ENCODE measurements around the gene SSBP3. TPM values are rescaled to one million over a fixed set of nuclear protein-coding genes. Genes with fewer than 3 reads are reported as not detected.

SSBP3 gene
- total RNA-seq, 3 donors from 2014 or later (not counting 1 experiment from before 2014, with no cell fraction given) = 162 to 224 (median 164) TPM

- DNase-seq = no peak
- Histone ChIP-seq H3K4me3 (ENCODE audit: low read length) (no peak overlapping the region), H3K4me1 (ENCODE audit: control insufficient read depth, insufficient read depth, low read length) (peaks cover 11% of the 10 kb centered on the region), H3K36me3 (ENCODE audit: control insufficient read depth, insufficient read depth, low read length) (no peaks in the 10 kb centered on the region), H3K27ac (ENCODE audit: low read length) (no peak overlapping the region), H3K9me3 (ENCODE audit: control insufficient read depth, insufficient read depth, low read length) (no peaks in the 10 kb centered on the region), H3K27me3 (ENCODE audit: control insufficient read depth, insufficient read depth, low read length) (no peaks in the 10 kb centered on the region)
- peaks cover 56 to 74% of the 10 kb centered on the region in 2 donors for H3K4me1 Mint-ChIP-seq
- H3K9me3 Mint-ChIP-seq = no peaks in the 10 kb centered on the region
- ATAC-seq = no peak
- no peaks in the 10 kb centered on the region for H3K36me3 Mint-ChIP-seq
- no peak overlapping the region for H3K4me3 Mint-ChIP-seq
- H3K27me3 Mint-ChIP-seq (ENCODE audit: low read depth in 2 of 2) = no peaks in the 10 kb centered on the region
- 92% methylated on average over 10 of the region's 10 CpGs for WGBS (ENCODE audit: insufficient coverage)
- TF ChIP-seq, protein P1, sequence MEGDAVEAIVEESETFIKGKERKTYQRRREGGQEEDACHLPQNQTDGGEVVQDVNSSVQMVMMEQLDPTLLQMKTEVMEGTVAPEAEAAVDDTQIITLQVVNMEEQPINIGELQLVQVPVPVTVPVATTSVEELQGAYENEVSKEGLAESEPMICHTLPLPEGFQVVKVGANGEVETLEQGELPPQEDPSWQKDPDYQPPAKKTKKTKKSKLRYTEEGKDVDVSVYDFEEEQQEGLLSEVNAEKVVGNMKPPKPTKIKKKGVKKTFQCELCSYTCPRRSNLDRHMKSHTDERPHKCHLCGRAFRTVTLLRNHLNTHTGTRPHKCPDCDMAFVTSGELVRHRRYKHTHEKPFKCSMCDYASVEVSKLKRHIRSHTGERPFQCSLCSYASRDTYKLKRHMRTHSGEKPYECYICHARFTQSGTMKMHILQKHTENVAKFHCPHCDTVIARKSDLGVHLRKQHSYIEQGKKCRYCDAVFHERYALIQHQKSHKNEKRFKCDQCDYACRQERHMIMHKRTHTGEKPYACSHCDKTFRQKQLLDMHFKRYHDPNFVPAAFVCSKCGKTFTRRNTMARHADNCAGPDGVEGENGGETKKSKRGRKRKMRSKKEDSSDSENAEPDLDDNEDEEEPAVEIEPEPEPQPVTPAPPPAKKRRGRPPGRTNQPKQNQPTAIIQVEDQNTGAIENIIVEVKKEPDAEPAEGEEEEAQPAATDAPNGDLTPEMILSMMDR (IDR thresholded peaks at IDR 0.05) = no peak
- H3K27ac Mint-ChIP-seq = peak overlapping the region; percentile 64 to 66
- intact Hi-C loops (cut with micrococcal nuclease) = no loop called here
Measured at GRCh38 chr1:54260810-54261209, 145.4 kb downstream of the SSBP3 start.

DNA sequence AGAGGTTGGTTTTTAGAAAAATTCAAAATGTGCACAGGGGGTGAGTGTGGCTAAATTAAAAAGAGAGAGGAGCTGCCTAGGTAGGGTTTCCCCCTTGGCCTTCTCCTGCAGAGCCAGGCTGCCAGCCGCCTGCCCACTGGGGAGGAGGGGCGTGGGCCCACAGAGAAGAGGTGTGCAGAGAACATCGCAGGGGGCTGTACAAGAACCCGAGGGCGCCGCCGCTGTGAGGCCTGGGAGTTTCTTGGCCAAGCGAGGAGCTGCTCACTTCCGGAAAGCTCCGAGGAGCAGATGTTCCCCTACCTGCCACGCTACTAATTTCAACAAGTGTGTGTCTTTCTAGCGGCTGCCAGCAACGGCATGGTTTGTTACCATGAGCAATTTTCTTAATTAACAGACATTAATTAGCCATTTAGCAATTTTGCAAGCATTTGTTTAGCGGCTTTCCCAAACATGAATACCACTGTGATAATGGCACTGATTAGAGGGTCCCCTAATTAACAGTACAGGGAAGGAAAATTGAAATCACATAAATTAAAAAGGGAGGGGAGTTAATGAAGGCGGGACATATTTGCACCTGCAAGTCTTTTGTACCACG, 146.6 kb downstream of the SSBP3 start:
- H3K27ac ChIP-seq (ENCODE audit: low read length) = no peak overlapping the region

GRCh38 chr1:54257876-54258275, 148.3 kb downstream of the SSBP3 start:
- TF ChIP-seq, protein P1 (IDR thresholded peaks at IDR 0.05) = no peak
- peaks cover 3% of the 10 kb centered on the region for H3K4me1 ChIP-seq (ENCODE audit: control insufficient read depth, insufficient read depth, low read length)
- ATAC-seq = no peak
- no peak overlapping the region for H3K4me3 ChIP-seq (ENCODE audit: low read length)
- H3K36me3 Mint-ChIP-seq = no peaks in the 10 kb centered on the region
- WGBS (ENCODE audit: insufficient coverage) = 98% methylated on average over 23 of the region's 23 CpGs
- peaks cover under 1% of the 10 kb centered on the region for H3K36me3 ChIP-seq (ENCODE audit: control insufficient read depth, insufficient read depth, low read length)
- peaks cover 49 to 61% of the 10 kb centered on the region in 2 donors for H3K4me1 Mint-ChIP-seq
- no peak overlapping the region for H3K4me3 Mint-ChIP-seq
- no peaks in the 10 kb centered on the region for H3K27me3 Mint-ChIP-seq (ENCODE audit: low read depth in 2 of 2)
- intact Hi-C loops (cut with micrococcal nuclease) = no loop called here
- H3K9me3 ChIP-seq (ENCODE audit: control insufficient read depth, insufficient read depth, low read length) = no peaks in the 10 kb centered on the region
- peak overlapping the region; percentile 27 to 34 for H3K27ac Mint-ChIP-seq
- DNase-seq = no peak
- H3K27me3 ChIP-seq (ENCODE audit: control insufficient read depth, insufficient read depth, low read length) = no peaks in the 10 kb centered on the region
- no peaks in the 10 kb centered on the region for H3K9me3 Mint-ChIP-seq
- H3K27ac ChIP-seq (ENCODE audit: low read length) = no peak overlapping the region

More for the DNA sequence above, 146.6 kb downstream of the SSBP3 start:
- Mint-ChIP-seq H3K27ac (peak overlapping the region; percentile 64 to 66), H3K9me3 (no peaks in the 10 kb centered on the region), H3K36me3 (no peaks in the 10 kb centered on the region), H3K4me1 (peaks cover 48 to 63% of the 10 kb centered on the region in 2 donors), H3K27me3 (ENCODE audit: low read depth in 2 of 2) (no peaks in the 10 kb centered on the region), H3K4me3 (no peak overlapping the region)
- no peaks in the 10 kb centered on the region for H3K36me3 ChIP-seq (ENCODE audit: control insufficient read depth, insufficient read depth, low read length)
- no peaks in the 10 kb centered on the region for H3K27me3 ChIP-seq (ENCODE audit: control insufficient read depth, insufficient read depth, low read length)
- ATAC-seq (no peak), DNase-seq (no peak)
- no peak overlapping the region for H3K4me3 ChIP-seq (ENCODE audit: low read length)
- 94% methylated on average over 16 of the region's 16 CpGs for WGBS (ENCODE audit: insufficient coverage)
- TF ChIP-seq, protein P1 (IDR thresholded peaks at IDR 0.05) = no peak
- intact Hi-C loops (cut with micrococcal nuclease) = no loop called here
- H3K9me3 ChIP-seq (ENCODE audit: control insufficient read depth, insufficient read depth, low read length) = no peaks in the 10 kb centered on the region
- peaks cover 11% of the 10 kb centered on the region for H3K4me1 ChIP-seq (ENCODE audit: control insufficient read depth, insufficient read depth, low read length)

- Mint-ChIP-seq H3K27ac (no peak overlapping the region), H3K27me3 (ENCODE audit: low read depth in 2 of 2) (no peaks in the 10 kb centered on the region), H3K36me3 (no peaks in the 10 kb centered on the region), H3K4me3 (no peak overlapping the region), H3K9me3 (no peaks in the 10 kb centered on the region), H3K4me1 (peaks cover 53 to 64% of the 10 kb centered on the region in 2 donors)
- intact Hi-C loops (cut with micrococcal nuclease) = no loop called here
- DNase-seq (no peak), ATAC-seq (no peak)
- Histone ChIP-seq H3K4me3 (ENCODE audit: low read length) (no peak overlapping the region), H3K9me3 (ENCODE audit: control insufficient read depth, insufficient read depth, low read length) (no peaks in the 10 kb centered on the region), H3K36me3 (ENCODE audit: control insufficient read depth, insufficient read depth, low read length) (peaks cover 3% of the 10 kb centered on the region), H3K4me1 (ENCODE audit: control insufficient read depth, insufficient read depth, low read length) (peaks cover 5% of the 10 kb centered on the region), H3K27me3 (ENCODE audit: control insufficient read depth, insufficient read depth, low read length) (no peaks in the 10 kb centered on the region), H3K27ac (ENCODE audit: low read length) (no peak overlapping the region)
- TF ChIP-seq, protein P1 (IDR thresholded peaks at IDR 0.05) = no peak
- 97% methylated on average over 10 of the region's 10 CpGs for whole genome bisulfite sequencing (ENCODE audit: insufficient coverage)
Measured at GRCh38 chr1:54257346-54257620, 148.9 kb downstream of the SSBP3 start.

Data from natural killer cell (primary cell).